ENCODE results near the gene PLAGL2. TPM values are rescaled to one million over a fixed set of nuclear protein-coding genes. Genes with fewer than 3 reads are reported as not detected.

Gene PLAGL2
- total RNA-seq, 1 experiment from 2014 or later = 21.4 TPM

DNA sequence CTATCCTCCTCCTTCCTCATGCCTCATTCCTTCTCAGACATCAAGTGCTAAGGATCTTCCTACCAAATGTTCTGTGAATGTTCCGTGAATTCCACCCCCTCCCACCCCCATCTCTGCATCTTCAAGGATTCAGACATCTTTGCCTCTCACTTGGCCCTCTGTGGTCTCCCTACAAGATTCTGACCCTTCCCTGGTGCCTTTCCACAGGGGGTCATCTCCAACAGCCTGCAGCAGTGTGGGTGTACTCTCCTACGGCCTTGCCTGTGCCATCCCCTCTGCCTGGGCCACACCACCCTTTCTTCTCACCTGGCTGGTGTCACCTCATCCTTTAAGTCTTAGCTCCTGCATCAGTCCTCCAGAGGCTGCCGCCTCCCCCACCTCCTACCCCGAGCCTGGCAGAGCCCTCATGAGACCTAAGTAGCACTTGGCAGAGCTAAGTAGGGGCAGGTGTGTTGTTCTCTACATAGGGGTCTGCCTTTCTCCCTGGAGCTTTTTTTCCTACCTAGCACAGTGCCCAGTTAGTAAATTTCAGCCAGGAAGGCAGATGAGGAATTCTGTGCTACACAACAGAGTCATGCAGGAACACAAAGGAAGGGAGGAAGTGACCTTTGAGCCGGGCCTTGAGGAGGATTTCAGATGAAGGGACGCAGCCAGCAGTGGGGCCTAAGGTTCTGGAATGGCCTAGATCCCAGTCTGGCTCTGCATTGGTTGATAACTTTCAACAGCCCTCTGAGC, 55.0 kb downstream of the PLAGL2 start (continued):
- TF ChIP-seq, protein P1, sequence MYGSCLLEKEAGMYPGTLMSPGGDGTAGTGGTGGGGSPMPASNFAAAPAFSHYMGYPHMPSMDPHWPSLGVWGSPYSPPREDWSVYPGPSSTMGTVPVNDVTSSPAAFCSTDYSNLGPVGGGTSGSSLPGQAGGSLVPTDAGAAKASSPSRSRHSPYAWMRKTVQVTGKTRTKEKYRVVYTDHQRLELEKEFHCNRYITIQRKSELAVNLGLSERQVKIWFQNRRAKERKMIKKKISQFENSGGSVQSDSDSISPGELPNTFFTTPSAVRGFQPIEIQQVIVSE (CRISPR knock-in tag; IDR thresholded peaks at IDR 0.05; ENCODE audit: borderline replicate concordance) = no peak
- TF ChIP-seq NFE2L1 (CRISPR knock-in tag; IDR thresholded peaks at IDR 0.05) (no peak), OVOL2 (CRISPR knock-in tag; IDR thresholded peaks at IDR 0.05; ENCODE audit: borderline replicate concordance) (no peak)
- TF ChIP-seq, protein P2, sequence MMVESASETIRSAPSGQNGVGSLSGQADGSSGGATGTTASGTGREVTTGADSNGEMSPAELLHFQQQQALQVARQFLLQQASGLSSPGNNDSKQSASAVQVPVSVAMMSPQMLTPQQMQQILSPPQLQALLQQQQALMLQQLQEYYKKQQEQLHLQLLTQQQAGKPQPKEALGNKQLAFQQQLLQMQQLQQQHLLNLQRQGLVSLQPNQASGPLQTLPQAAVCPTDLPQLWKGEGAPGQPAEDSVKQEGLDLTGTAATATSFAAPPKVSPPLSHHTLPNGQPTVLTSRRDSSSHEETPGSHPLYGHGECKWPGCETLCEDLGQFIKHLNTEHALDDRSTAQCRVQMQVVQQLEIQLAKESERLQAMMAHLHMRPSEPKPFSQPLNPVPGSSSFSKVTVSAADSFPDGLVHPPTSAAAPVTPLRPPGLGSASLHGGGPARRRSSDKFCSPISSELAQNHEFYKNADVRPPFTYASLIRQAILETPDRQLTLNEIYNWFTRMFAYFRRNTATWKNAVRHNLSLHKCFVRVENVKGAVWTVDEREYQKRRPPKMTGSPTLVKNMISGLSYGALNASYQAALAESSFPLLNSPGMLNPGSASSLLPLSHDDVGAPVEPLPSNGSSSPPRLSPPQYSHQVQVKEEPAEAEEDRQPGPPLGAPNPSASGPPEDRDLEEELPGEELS (CRISPR knock-in tag; IDR thresholded peaks at IDR 0.05) = no peak

DNA sequence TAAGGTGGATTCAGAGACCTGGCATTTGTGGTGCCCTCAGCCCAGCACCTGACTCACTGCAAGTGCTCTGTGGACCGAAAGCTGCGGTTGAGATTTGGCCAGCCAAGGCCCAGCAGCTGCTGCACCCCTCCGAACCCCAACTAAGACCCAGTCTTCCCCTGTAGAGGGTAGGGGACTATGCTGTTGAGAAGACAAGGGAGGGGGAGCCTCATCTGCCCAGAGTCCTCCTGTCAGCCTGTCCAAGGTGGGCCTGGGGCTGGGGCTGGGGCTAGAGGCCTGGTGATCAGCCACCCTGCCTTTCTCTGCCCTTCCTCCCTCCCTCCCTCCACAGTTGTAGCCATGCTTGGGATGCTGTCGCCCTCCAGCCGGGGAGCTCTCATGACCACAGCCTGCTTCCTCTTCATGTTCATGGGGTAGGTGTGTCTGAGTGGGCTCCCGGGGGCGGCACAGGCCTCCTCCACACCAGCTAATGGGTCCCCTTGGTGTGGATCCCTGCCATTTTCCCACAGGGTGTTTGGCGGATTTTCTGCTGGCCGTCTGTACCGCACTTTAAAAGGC, 57.2 kb downstream of the PLAGL2 start:
- ATAC-seq = no peak
- Mint-ChIP-seq H3K27ac (no peak overlapping the region), H3K9me3 (no peaks in the 10 kb centered on the region), H3K4me1 (no peaks in the 10 kb centered on the region), H3K36me3 (peaks cover 66% of the 10 kb centered on the region), H3K4me3 (no peak overlapping the region), H3K27me3 (ENCODE audit: low read depth) (no peaks in the 10 kb centered on the region)
- ChIA-PET POLR2A (no interaction called here), CTCF (no interaction called here)
- TF ChIP-seq, protein P3, sequence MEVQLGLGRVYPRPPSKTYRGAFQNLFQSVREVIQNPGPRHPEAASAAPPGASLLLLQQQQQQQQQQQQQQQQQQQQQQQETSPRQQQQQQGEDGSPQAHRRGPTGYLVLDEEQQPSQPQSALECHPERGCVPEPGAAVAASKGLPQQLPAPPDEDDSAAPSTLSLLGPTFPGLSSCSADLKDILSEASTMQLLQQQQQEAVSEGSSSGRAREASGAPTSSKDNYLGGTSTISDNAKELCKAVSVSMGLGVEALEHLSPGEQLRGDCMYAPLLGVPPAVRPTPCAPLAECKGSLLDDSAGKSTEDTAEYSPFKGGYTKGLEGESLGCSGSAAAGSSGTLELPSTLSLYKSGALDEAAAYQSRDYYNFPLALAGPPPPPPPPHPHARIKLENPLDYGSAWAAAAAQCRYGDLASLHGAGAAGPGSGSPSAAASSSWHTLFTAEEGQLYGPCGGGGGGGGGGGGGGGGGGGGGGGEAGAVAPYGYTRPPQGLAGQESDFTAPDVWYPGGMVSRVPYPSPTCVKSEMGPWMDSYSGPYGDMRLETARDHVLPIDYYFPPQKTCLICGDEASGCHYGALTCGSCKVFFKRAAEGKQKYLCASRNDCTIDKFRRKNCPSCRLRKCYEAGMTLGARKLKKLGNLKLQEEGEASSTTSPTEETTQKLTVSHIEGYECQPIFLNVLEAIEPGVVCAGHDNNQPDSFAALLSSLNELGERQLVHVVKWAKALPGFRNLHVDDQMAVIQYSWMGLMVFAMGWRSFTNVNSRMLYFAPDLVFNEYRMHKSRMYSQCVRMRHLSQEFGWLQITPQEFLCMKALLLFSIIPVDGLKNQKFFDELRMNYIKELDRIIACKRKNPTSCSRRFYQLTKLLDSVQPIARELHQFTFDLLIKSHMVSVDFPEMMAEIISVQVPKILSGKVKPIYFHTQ (CRISPR knock-in tag; IDR thresholded peaks at IDR 0.05) = no peak
- no peak for TF ChIP-seq TEAD4 (CRISPR knock-in tag; IDR thresholded peaks at IDR 0.05)
- TF ChIP-seq GTF2I (CRISPR knock-in tag; conservative IDR thresholded peaks at IDR 0.05) = no peak
- no peak for TF ChIP-seq SMAD4 (CRISPR knock-in tag; IDR thresholded peaks at IDR 0.05)
- no peak for TF ChIP-seq GABPB1 (CRISPR knock-in tag; IDR thresholded peaks at IDR 0.05)
- no peak for TF ChIP-seq ZNF263 (CRISPR knock-in tag; IDR thresholded peaks at IDR 0.05; ENCODE audit: low read depth)
- TF ChIP-seq, protein P4, sequence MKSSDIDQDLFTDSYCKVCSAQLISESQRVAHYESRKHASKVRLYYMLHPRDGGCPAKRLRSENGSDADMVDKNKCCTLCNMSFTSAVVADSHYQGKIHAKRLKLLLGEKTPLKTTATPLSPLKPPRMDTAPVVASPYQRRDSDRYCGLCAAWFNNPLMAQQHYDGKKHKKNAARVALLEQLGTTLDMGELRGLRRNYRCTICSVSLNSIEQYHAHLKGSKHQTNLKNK (CRISPR knock-in tag; IDR thresholded peaks at IDR 0.05) = no peak
- DNase-seq (ENCODE audit: low spot score) = no peak

DNA sequence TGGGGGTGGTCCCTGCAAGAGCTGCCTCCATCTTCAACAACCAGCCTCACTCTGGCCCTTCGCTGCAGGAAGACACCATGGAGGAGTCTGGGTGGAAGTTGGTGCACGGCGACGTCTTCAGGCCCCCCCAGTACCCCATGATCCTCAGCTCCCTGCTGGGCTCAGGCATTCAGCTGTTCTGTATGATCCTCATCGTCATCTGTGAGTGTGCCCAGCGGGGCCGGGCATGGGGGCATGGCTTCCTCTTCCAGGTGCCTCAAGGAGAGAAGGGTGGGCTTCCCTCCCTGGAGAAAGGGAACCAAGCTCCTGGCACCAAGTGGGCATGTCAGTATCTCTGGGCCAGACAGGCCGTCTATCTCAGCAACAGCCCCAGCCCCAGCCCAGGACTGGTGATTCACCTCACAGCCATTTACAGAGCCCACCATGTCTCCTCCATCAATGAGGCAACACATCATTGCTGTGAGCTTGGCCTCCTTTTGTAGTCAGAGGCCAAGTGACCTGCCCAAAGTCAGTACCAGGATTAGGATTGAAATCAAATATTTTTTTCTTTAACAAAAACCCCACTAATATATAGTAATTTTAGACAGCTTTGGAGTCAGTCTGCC, 57.9 kb downstream of the PLAGL2 start:
- no peak overlapping the region for H3K4me3 Mint-ChIP-seq
- no peaks in the 10 kb centered on the region for H3K27me3 Mint-ChIP-seq (ENCODE audit: low read depth)
- TF ChIP-seq CBFB (CRISPR knock-in tag; IDR thresholded peaks at IDR 0.05; ENCODE audit: low read depth) = no peak
- TF ChIP-seq, protein P5, sequence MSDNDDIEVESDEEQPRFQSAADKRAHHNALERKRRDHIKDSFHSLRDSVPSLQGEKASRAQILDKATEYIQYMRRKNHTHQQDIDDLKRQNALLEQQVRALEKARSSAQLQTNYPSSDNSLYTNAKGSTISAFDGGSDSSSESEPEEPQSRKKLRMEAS (CRISPR knock-in tag; IDR thresholded peaks at IDR 0.05) = no peak
- no peak for TF ChIP-seq PRRX2 (CRISPR knock-in tag; IDR thresholded peaks at IDR 0.05)
- TF ChIP-seq TEAD1 (CRISPR knock-in tag; IDR thresholded peaks at IDR 0.05) = no peak
- no peak for TF ChIP-seq ZNF263 (CRISPR knock-in tag; IDR thresholded peaks at IDR 0.05; ENCODE audit: low read depth)
- TF ChIP-seq SP1 (CRISPR knock-in tag; conservative IDR thresholded peaks at IDR 0.05) = no peak
- TF ChIP-seq, protein P6, sequence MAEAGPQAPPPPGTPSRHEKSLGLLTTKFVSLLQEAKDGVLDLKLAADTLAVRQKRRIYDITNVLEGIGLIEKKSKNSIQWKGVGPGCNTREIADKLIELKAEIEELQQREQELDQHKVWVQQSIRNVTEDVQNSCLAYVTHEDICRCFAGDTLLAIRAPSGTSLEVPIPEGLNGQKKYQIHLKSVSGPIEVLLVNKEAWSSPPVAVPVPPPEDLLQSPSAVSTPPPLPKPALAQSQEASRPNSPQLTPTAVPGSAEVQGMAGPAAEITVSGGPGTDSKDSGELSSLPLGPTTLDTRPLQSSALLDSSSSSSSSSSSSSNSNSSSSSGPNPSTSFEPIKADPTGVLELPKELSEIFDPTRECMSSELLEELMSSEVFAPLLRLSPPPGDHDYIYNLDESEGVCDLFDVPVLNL (CRISPR knock-in tag; IDR thresholded peaks at IDR 0.05; ENCODE audit: borderline replicate concordance, low read depth) = no peak
- TF ChIP-seq, protein P7, sequence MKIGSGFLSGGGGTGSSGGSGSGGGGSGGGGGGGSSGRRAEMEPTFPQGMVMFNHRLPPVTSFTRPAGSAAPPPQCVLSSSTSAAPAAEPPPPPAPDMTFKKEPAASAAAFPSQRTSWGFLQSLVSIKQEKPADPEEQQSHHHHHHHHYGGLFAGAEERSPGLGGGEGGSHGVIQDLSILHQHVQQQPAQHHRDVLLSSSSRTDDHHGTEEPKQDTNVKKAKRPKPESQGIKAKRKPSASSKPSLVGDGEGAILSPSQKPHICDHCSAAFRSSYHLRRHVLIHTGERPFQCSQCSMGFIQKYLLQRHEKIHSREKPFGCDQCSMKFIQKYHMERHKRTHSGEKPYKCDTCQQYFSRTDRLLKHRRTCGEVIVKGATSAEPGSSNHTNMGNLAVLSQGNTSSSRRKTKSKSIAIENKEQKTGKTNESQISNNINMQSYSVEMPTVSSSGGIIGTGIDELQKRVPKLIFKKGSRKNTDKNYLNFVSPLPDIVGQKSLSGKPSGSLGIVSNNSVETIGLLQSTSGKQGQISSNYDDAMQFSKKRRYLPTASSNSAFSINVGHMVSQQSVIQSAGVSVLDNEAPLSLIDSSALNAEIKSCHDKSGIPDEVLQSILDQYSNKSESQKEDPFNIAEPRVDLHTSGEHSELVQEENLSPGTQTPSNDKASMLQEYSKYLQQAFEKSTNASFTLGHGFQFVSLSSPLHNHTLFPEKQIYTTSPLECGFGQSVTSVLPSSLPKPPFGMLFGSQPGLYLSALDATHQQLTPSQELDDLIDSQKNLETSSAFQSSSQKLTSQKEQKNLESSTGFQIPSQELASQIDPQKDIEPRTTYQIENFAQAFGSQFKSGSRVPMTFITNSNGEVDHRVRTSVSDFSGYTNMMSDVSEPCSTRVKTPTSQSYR (CRISPR knock-in tag; IDR thresholded peaks at IDR 0.05) = no peak
- TF ChIP-seq, protein P8, sequence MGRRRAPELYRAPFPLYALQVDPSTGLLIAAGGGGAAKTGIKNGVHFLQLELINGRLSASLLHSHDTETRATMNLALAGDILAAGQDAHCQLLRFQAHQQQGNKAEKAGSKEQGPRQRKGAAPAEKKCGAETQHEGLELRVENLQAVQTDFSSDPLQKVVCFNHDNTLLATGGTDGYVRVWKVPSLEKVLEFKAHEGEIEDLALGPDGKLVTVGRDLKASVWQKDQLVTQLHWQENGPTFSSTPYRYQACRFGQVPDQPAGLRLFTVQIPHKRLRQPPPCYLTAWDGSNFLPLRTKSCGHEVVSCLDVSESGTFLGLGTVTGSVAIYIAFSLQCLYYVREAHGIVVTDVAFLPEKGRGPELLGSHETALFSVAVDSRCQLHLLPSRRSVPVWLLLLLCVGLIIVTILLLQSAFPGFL (CRISPR knock-in tag; IDR thresholded peaks at IDR 0.05; ENCODE audit: borderline replicate concordance) = no peak
- TF ChIP-seq GRHL2 (CRISPR knock-in tag; IDR thresholded peaks at IDR 0.05; ENCODE audit: insufficient replicate concordance, severe bottlenecking) = no peak
- no peak for TF ChIP-seq TP53 (CRISPR knock-in tag; IDR thresholded peaks at IDR 0.05)

More for the DNA sequence above, 57.9 kb downstream of the PLAGL2 start:
- CTCF ChIA-PET = no interaction called here
- H3K4me1 Mint-ChIP-seq = no peaks in the 10 kb centered on the region
- H3K36me3 Mint-ChIP-seq = peaks cover 72% of the 10 kb centered on the region
- no peaks in the 10 kb centered on the region for H3K9me3 Mint-ChIP-seq
- no peak for ATAC-seq
- H3K27ac Mint-ChIP-seq = no peak overlapping the region
- no peak for DNase-seq (ENCODE audit: low spot score)
- POLR2A ChIA-PET = no interaction called here
